Mesenteric fat pad (tissue), 1 donor: ENCODE results near the gene WNT11. TPM values are rescaled to one million over a fixed set of nuclear protein-coding genes. Genes with fewer than 3 reads are reported as not detected.

Experiments
- DNase-seq: peaks from one replicate; pipeline ENCODE4 v3.0.0-alpha.2; 2020; ENCODE audit warnings: low spot score
- long read RNA-seq: library from polyadenylated mRNA; unstranded; transcript quantifications from one replicate; pipeline ENCODE4 v2.0.0, GENCODE V29; 2020
- total RNA-seq: library from RNA; stranded (reverse); fragmentation: NEBNext Ultra II Directional; extraction: Animal tissue kit (Norgen Biotek cat#: 25700); gene quantifications from one replicate; pipeline ENCODE4 v1.2.1, GENCODE V29; 2021
- donor health status: DM: yes; HTN: yes; CAD: no.

Gene WNT11
- total RNA-seq, result 34.1 TPM
- long read RNA-seq, transcript WNT11-201 (5 exons, 1,930 nt), result major isoform, 21 of 28 reads
- long read RNA-seq, partial matches to known transcripts, result 1 of 28 reads
- long read RNA-seq, other reads (novel, unspliced or antisense), result 6 of 28 reads

GRCh38 chr11:76206327-76207081, at the start of gene WNT11:
TSS of gene WNT11 (minus strand) at chr11:76206502. CDS start at chr11:76206407, 95 bp downstream.
- no peak for DNase-seq

GRCh38 chr11:76253416-76253815, 47.1 kb upstream of the WNT11 start:
- no peak for DNase-seq

GRCh38 chr11:76252631-76253070, 46.3 kb upstream of the WNT11 start:
- DNase-seq, result no peak

- no peak for DNase-seq
These were observed 45.3 kb upstream of the WNT11 start for GRCh38 chr11:76251576-76251975.

- no peak for DNase-seq
These were observed 44.9 kb upstream of the WNT11 start for GRCh38 chr11:76251226-76251575.

- no peak for DNase-seq
These were observed 44.4 kb upstream of the WNT11 start for GRCh38 chr11:76250520-76251225.

- DNase-seq, result no peak
These were observed 43.0 kb upstream of the WNT11 start for GRCh38 chr11:76249195-76249741.

GRCh38 chr11:76248210-76248609, 41.9 kb upstream of the WNT11 start:
- no peak for DNase-seq

GRCh38 chr11:76247091-76247490, 40.8 kb upstream of the WNT11 start:
- DNase-seq, result no peak

- no peak for DNase-seq
These were observed 40.1 kb upstream of the WNT11 start for GRCh38 chr11:76246271-76246933.

- no peak for DNase-seq
These were observed 39.4 kb upstream of the WNT11 start for GRCh38 chr11:76245720-76246119.

GRCh38 chr11:76244316-76244851, 38.1 kb upstream of the WNT11 start:
- no peak for DNase-seq

- DNase-seq, result no peak
These were observed 37.6 kb upstream of the WNT11 start for GRCh38 chr11:76243957-76244285.

GRCh38 chr11:76243193-76243956, 37.1 kb upstream of the WNT11 start:
- no peak for DNase-seq

- no peak for DNase-seq
These were observed 35.9 kb upstream of the WNT11 start for GRCh38 chr11:76242004-76242779.

- DNase-seq, result no peak
These were observed 35.1 kb upstream of the WNT11 start for GRCh38 chr11:76241243-76242000.

- no peak for DNase-seq
These were observed 34.4 kb upstream of the WNT11 start for GRCh38 chr11:76240666-76241065.

GRCh38 chr11:76240161-76240540, 33.8 kb upstream of the WNT11 start:
- DNase-seq, result no peak

- DNase-seq, result no peak
These were observed 33.3 kb upstream of the WNT11 start for GRCh38 chr11:76239483-76240160.
